Activated T-helper 2 cell treated with anti-CD3 and anti-CD28 coated beads, Interferon-gamma antibody, Interleukin-2, Interleukin-4, amounts not matched to agents 10 μg/mL and 5 μg/mL and 100 μg/mL, durations not matched to agents 14 hours and 24 hours and 36 hours (primary cell): ENCODE measurements around the gene LDLRAD3. TPM values are rescaled to one million over a fixed set of nuclear protein-coding genes. Genes with fewer than 3 reads are reported as not detected.

Source experiments
- DNase-seq: peaks from one replicate; pipeline ENCODE4 v3.0.0; 2021; ENCODE audit warnings: low spot score
- H3K27ac Mint-ChIP-seq: one replicate; pipeline ENCODE4 v1.8.0; 2021; ENCODE audit warnings: mixed read lengths
- H3K27me3 Mint-ChIP-seq: one replicate; pipeline ENCODE4 v1.8.0; 2021; ENCODE audit warnings: low read depth, mixed read lengths
- H3K36me3 Mint-ChIP-seq: one replicate; pipeline ENCODE4 v1.8.0; 2021; ENCODE audit warnings: low read depth, mixed read lengths
- H3K4me1 Mint-ChIP-seq: one replicate; pipeline ENCODE4 v1.8.0; 2021; ENCODE audit warnings: low read depth, mixed read lengths
- H3K4me3 Mint-ChIP-seq: one replicate; pipeline ENCODE4 v1.8.0; 2021; ENCODE audit warnings: low read depth, mild to moderate bottlenecking, moderate library complexity, mixed read lengths
- H3K9me3 Mint-ChIP-seq: one replicate; pipeline ENCODE4 v1.8.0; 2021; ENCODE audit warnings: mixed read lengths
- intact Hi-C: fragments of 100-400 bp; cut with micrococcal nuclease; formaldehyde crosslinking; loops from one replicate; pipeline ENCODE4 v1.15.1; 2023
- total RNA-seq: library from RNA; stranded (reverse); gene quantifications from 2 replicates; pipeline ENCODE4 v1.2.3, GENCODE V29; 2022

Gene LDLRAD3
- total RNA-seq, 1 donor from 2014 or later, result 1.4 TPM

DNA sequence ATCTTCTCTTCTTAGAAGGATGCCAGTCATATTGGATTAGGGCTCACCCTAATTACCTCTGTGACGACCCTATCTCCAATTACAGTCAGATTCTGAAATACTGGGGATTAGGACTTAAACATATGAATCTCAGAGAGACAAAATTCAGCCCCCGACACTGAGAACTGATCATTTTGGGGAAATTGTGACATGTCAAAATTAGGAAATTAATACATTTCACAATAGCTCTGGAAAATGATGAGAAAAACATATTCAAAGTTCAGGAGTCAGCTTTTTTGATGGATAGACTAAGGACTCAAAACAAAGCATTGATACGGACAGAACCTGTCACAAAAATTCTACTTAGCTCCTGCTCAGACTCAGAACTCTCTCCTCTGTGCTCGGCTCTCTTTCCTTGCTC lies 304.6 kb downstream of the LDLRAD3 start:
- no peak overlapping the region for H3K27ac Mint-ChIP-seq
- no peaks in the 10 kb centered on the region for H3K9me3 Mint-ChIP-seq
- intact Hi-C loops, result no loop called here
- no peak overlapping the region for H3K4me3 Mint-ChIP-seq
- DNase-seq, result no peak
- H3K27me3 Mint-ChIP-seq, result peaks cover 13% of the 10 kb centered on the region
- no peaks in the 10 kb centered on the region for H3K36me3 Mint-ChIP-seq
- H3K4me1 Mint-ChIP-seq, result peaks cover 3% of the 10 kb centered on the region

DNA sequence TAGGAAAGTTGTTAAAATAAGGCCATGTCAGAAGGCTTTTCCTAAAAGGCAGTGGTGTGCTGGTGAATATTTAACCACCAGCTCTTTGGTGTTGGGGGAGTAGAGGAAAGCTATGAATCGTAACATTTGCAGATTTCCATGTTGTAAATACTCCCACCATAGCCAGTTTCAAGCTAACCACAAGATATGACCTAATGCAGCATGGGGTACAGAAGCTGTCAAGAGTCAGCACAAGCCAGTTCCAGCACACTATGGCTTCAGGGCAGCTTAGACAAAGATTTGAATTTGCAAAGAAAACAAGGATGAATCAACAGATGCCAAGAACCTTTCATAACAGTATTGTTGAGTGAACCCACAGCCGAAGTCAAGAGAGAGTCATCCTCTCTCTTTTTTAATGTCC lies 305.4 kb downstream of the LDLRAD3 start:
- H3K36me3 Mint-ChIP-seq, result no peaks in the 10 kb centered on the region
- H3K27me3 Mint-ChIP-seq, result peaks cover 15% of the 10 kb centered on the region

GRCh38 chr11:36251823-36252222 lies 308.0 kb downstream of the LDLRAD3 start:
- no peak overlapping the region for H3K27ac Mint-ChIP-seq
- DNase-seq, result no peak
- H3K4me1 Mint-ChIP-seq, result peaks cover 3% of the 10 kb centered on the region
- intact Hi-C loops, result no loop called here
- no peaks in the 10 kb centered on the region for H3K9me3 Mint-ChIP-seq
- no peaks in the 10 kb centered on the region for H3K36me3 Mint-ChIP-seq
- H3K4me3 Mint-ChIP-seq, result no peak overlapping the region
- H3K27me3 Mint-ChIP-seq, result peaks cover 15% of the 10 kb centered on the region

More for the DNA sequence above, 305.4 kb downstream of the LDLRAD3 start:
- H3K27ac Mint-ChIP-seq, result no peak overlapping the region
- intact Hi-C loops, result no loop called here
- DNase-seq, result no peak
- H3K4me1 Mint-ChIP-seq, result peaks cover 3% of the 10 kb centered on the region
- H3K9me3 Mint-ChIP-seq, result no peaks in the 10 kb centered on the region
- H3K4me3 Mint-ChIP-seq, result no peak overlapping the region

DNA sequence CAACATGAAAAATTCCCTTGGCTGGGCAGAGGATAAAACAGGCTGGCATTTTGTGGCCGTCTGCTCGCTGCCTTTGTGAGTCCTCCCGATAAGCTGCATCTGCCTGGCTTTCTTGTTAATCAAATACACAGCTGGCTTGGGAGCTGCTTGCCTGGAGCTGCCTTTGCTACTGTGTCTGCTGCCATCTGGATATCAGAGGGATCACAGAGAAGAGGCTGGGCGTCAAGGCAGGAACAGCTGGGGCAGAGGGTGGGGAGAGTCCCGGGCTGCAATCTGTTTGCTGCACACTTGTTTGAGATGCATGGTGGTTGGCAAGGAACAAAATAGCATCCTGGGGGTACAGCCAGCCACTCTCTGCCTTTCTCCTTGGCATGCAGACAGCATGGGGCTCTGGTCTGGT lies 309.4 kb downstream of the LDLRAD3 start:
- peaks cover 3% of the 10 kb centered on the region for H3K4me1 Mint-ChIP-seq
- peaks cover 16% of the 10 kb centered on the region for H3K27me3 Mint-ChIP-seq
- H3K27ac Mint-ChIP-seq, result no peak overlapping the region
- DNase-seq, result no peak
- no peak overlapping the region for H3K4me3 Mint-ChIP-seq
- intact Hi-C loops, result no loop called here
- H3K36me3 Mint-ChIP-seq, result no peaks in the 10 kb centered on the region
- H3K9me3 Mint-ChIP-seq, result no peaks in the 10 kb centered on the region

DNA sequence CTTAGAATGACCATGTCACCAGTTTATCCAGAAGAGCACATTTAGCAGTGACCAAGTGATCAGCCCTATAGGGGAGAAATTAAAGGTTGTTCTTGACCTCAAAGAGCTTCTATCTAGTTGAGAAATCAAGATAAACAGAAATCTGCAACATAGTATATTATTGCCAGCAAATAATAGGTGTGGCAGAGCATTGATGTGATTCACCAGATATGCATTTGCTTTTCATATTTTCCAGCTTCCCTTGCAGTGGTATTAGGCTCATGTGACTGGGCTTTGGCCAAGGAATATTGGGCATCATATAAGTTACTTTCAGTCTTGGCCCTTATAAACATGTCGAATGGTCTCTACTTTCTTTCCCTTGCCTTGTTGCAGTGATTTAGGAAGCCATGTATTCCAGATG lies 310.9 kb downstream of the LDLRAD3 start:
- Mint-ChIP-seq H3K4me1 (peaks cover 1% of the 10 kb centered on the region), H3K4me3 (no peak overlapping the region), H3K27ac (no peak overlapping the region), H3K9me3 (no peaks in the 10 kb centered on the region), H3K27me3 (peaks cover 16% of the 10 kb centered on the region), H3K36me3 (no peaks in the 10 kb centered on the region)
- DNase-seq, result no peak
- intact Hi-C loops, result no loop called here

DNA sequence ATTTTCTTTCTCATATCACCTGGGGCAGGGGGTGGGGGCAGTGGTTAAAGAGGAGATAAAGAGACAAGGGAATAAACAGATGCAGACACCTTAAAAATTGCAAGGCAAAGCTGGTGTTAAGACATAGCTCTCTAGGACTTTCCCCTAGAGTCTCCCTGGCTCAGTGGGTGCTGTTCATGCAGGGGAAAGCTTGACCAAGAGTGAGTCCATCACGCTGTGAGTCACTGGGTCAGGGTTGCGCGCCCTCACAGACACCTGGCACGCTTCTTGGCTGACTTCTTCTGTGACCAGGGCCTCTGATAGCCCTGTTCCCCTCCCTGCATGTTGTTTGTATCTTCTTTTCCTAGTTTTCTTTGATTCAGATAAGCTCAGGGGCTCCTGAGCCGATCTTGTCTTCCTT lies 313.5 kb downstream of the LDLRAD3 start:
- Mint-ChIP-seq H3K36me3 (no peaks in the 10 kb centered on the region), H3K27ac (no peak overlapping the region), H3K4me3 (no peak overlapping the region), H3K4me1 (no peaks in the 10 kb centered on the region), H3K27me3 (peaks cover 10% of the 10 kb centered on the region), H3K9me3 (no peaks in the 10 kb centered on the region)
- intact Hi-C loops, result no loop called here
- DNase-seq, result no peak

- intact Hi-C loops, result loop anchor here (2.0 kb wide), 1 partner anchor 642 kb away; no protein-coding TSS in a partner anchor
- H3K36me3 Mint-ChIP-seq, result no peaks in the 10 kb centered on the region
- peaks cover 8% of the 10 kb centered on the region for H3K27me3 Mint-ChIP-seq
- no peaks in the 10 kb centered on the region for H3K9me3 Mint-ChIP-seq
- no peak for DNase-seq
- H3K4me3 Mint-ChIP-seq, result no peak overlapping the region
- no peaks in the 10 kb centered on the region for H3K4me1 Mint-ChIP-seq
- H3K27ac Mint-ChIP-seq, result no peak overlapping the region
These were observed 315.0 kb downstream of the LDLRAD3 start for GRCh38 chr11:36258730-36259360.

DNA sequence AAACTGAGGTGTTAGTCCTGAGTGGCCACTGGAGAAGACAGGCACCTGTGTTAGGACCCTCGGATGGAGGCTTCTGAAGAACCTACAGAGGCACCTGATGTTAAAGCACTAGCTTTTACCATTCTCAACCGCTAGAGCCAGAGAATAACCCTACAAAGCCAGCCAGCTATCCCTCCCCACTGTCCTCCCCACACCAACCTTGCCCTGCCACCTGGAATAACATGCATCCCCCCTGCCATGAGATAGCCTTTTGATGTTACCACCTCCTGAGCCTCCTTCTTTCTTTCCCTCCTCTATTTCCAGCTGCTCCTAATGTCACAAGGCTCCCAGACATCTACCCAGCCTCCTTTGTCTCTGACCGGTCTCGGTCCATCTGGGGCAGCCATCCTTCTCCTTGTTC lies 317.2 kb downstream of the LDLRAD3 start:
- Mint-ChIP-seq H3K27me3 (peaks cover 8% of the 10 kb centered on the region), H3K4me1 (no peaks in the 10 kb centered on the region), H3K4me3 (no peak overlapping the region), H3K27ac (no peak overlapping the region), H3K9me3 (no peaks in the 10 kb centered on the region), H3K36me3 (no peaks in the 10 kb centered on the region)
- intact Hi-C loops, result no loop called here
- no peak for DNase-seq

GRCh38 chr11:36264011-36264972 lies 320.4 kb downstream of the LDLRAD3 start:
- Mint-ChIP-seq H3K27me3 (no peaks in the 10 kb centered on the region), H3K9me3 (no peaks in the 10 kb centered on the region), H3K36me3 (no peaks in the 10 kb centered on the region), H3K4me3 (no peak overlapping the region), H3K4me1 (no peaks in the 10 kb centered on the region), H3K27ac (no peak overlapping the region)
- intact Hi-C loops, result no loop called here
- no peak for DNase-seq

DNA sequence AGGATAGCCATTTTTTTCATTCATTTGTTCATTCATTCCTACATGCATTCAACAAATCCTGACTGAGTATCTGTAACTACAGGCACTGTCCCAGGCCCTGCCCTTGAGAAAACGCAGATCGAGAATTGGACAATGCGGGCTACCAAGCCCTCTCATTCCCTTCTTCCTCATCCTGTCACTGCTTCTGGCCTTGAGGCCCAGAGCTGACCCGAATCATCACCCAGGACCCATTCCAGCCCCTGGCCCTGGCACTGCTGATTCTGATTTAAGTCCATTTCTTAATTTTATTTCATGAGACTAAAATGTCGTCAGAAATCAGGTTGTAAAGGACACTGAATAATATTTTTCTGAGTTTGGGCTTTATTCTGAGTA lies 321.1 kb downstream of the LDLRAD3 start:
- Mint-ChIP-seq H3K9me3 (no peaks in the 10 kb centered on the region), H3K4me1 (no peaks in the 10 kb centered on the region), H3K27me3 (no peaks in the 10 kb centered on the region), H3K27ac (no peak overlapping the region), H3K36me3 (no peaks in the 10 kb centered on the region), H3K4me3 (no peak overlapping the region)
- no peak for DNase-seq
- intact Hi-C loops, result loop anchor here (5.0 kb wide), 2 partner anchors 223 to 443 kb away; no protein-coding TSS in a partner anchor

- no peaks in the 10 kb centered on the region for H3K9me3 Mint-ChIP-seq
- no peaks in the 10 kb centered on the region for H3K36me3 Mint-ChIP-seq
- intact Hi-C loops, result loop anchor here (1.0 to 5.0 kb wide), 3 partner anchors 224 to 650 kb away; no protein-coding TSS in a partner anchor
- H3K4me3 Mint-ChIP-seq, result no peak overlapping the region
- DNase-seq, result peak; percentile 29
- H3K27ac Mint-ChIP-seq, result no peak overlapping the region
- H3K27me3 Mint-ChIP-seq, result no peaks in the 10 kb centered on the region
- H3K4me1 Mint-ChIP-seq, result no peaks in the 10 kb centered on the region
These were observed 322.1 kb downstream of the LDLRAD3 start for GRCh38 chr11:36265793-36266628.

DNA sequence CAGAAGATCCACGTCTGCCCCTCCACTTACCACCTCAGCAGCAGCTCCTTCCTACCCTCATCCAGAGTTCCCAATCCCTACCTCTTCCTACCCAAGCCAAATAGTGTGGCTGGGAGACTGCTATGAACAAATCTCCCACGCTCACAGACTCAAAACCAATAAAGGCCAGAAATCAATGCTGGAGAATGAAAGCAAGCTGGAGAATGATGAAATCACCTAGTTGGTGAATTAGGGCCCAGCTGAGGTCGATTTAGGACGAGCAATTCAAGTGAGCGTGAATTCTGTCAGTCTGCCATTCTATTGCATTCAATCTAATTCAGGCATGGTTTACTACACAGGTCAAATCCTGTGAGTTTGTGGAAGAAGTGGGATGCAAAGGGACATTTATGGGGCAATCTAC lies 322.9 kb downstream of the LDLRAD3 start:
- H3K4me1 Mint-ChIP-seq, result peaks cover 2% of the 10 kb centered on the region

More for the DNA sequence above, 322.9 kb downstream of the LDLRAD3 start:
- Mint-ChIP-seq H3K27ac (no peak overlapping the region), H3K4me3 (no peak overlapping the region), H3K9me3 (no peaks in the 10 kb centered on the region), H3K36me3 (no peaks in the 10 kb centered on the region), H3K27me3 (no peaks in the 10 kb centered on the region)
- intact Hi-C loops, result loop anchor here (1.0 to 5.0 kb wide), 3 partner anchors 224 to 650 kb away; no protein-coding TSS in a partner anchor
- no peak for DNase-seq
